Activated B cell treated with CpG ODN at 0.5 μM for 24 hours (primary cell): ENCODE results near the gene TBXA2R. TPM values are rescaled to one million over a fixed set of nuclear protein-coding genes. Genes with fewer than 3 reads are reported as not detected.

Experiments used
- ATAC-seq: fragments of 200-7000 bp; cut with Tn5 transposase; one replicate; pipeline ENCODE4 v1.10.0; 2021; ENCODE audit warnings: low read depth, mild to moderate bottlenecking, moderate library complexity
- CTCF ChIA-PET: fragments of 350-600 bp; sonication (Branson Sonifier 250); formaldehyde crosslinking; loops from one replicate; lab custom pipeline; 2021; ENCODE audit warnings: antibody characterized with exemption; lab: Charles Lee
- POLR2A ChIA-PET: fragments of 350-600 bp; sonication (Branson Sonifier 250); formaldehyde crosslinking; loops from one replicate; lab custom pipeline; 2021; ENCODE audit warnings: antibody characterized with exemption; lab: Charles Lee
- DNase-seq: peaks from one replicate; pipeline ENCODE4 v3.0.0; 2022
- H3K27ac Mint-ChIP-seq: one replicate; pipeline ENCODE4 v1.8.0; 2020; ENCODE audit warnings: mixed read lengths
- H3K27me3 Mint-ChIP-seq: one replicate; pipeline ENCODE4 v1.8.0; 2021; ENCODE audit warnings: mixed read lengths
- H3K36me3 Mint-ChIP-seq: one replicate; pipeline ENCODE4 v1.8.0; 2021; ENCODE audit warnings: low read depth, mixed read lengths
- H3K4me1 Mint-ChIP-seq: one replicate; pipeline ENCODE4 v1.8.0; 2021; ENCODE audit warnings: mixed read lengths
- H3K4me3 Mint-ChIP-seq: one replicate; pipeline ENCODE4 v1.8.0; 2020; ENCODE audit warnings: mild to moderate bottlenecking, mixed read lengths
- H3K9me3 Mint-ChIP-seq: one replicate; pipeline ENCODE4 v1.8.0; 2020; ENCODE audit warnings: mixed read lengths
- intact Hi-C: fragments of 100-400 bp; cut with micrococcal nuclease; formaldehyde crosslinking; loops from one replicate; pipeline ENCODE4 v1.15.1; 2024
- total RNA-seq: library from RNA; stranded (reverse); gene quantifications from 2 replicates; pipeline ENCODE4 v1.2.3, GENCODE V29; 2022
- TF ChIP-seq, protein P1 (sequence below): fragments of 200-600 bp; IDR thresholded peaks from one replicate; pipeline ENCODE4 v1.8.0; 2022; ENCODE audit warnings: antibody characterized with exemption, mild to moderate bottlenecking

The TBXA2R gene
- total RNA-seq, 1 donor from 2014 or later = 0.47 TPM

DNA sequence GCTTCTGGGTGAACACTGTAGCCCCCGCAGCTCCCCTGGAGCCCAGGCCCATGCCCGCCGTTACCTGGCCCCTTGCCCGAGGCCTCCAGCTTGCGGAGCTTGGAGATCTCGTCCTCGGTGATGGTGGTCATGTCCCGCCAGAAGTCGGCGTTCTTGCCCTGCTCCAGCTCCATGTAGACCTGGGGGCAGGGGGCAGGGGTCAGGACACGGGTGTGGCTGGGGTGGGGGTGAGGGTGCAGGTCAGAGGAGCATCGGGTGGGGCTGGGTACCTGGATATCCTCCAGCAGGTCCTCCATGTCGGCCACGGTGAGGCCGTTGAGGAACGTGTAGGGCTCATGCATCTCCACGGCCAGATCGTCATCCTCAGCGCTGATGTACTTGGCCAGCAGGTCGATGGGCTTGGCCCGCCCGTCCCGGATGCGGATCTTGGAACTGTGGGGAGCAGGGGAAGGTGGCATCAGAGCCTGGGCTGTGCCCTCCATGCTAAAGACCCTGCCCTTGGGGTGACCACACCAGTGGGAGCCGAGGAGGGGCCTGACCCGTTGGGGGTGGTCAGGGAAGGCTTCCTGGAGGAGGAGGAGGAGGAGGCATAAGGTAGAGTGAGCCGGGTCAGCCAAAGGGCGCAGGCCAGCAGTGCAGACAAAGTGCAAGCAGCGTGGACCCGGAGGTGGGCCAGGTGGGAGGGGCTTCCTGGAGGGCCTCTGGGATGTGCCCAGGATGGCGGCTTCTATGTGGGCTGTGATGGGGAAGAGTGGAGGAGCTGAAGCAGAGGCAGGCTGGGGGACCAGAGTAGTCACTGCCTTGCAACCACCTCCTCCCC lies 12.3 kb upstream of the TBXA2R start:
- DNase-seq (no peak), ATAC-seq (no peak)
- TF ChIP-seq, protein P1, sequence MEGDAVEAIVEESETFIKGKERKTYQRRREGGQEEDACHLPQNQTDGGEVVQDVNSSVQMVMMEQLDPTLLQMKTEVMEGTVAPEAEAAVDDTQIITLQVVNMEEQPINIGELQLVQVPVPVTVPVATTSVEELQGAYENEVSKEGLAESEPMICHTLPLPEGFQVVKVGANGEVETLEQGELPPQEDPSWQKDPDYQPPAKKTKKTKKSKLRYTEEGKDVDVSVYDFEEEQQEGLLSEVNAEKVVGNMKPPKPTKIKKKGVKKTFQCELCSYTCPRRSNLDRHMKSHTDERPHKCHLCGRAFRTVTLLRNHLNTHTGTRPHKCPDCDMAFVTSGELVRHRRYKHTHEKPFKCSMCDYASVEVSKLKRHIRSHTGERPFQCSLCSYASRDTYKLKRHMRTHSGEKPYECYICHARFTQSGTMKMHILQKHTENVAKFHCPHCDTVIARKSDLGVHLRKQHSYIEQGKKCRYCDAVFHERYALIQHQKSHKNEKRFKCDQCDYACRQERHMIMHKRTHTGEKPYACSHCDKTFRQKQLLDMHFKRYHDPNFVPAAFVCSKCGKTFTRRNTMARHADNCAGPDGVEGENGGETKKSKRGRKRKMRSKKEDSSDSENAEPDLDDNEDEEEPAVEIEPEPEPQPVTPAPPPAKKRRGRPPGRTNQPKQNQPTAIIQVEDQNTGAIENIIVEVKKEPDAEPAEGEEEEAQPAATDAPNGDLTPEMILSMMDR = no peak
- intact Hi-C loops = loop anchor here (1.0 kb wide), 2 partner anchors 33 to 74 kb away; no protein-coding TSS in a partner anchor
- CTCF ChIA-PET = interaction anchor here (0.7 to 1.0 kb wide), 2 partner anchors 9 to 34 kb away, joined by 3 read pairs; partner anchors contain the start of gene GIPC3
- Mint-ChIP-seq H3K36me3 (peaks cover 41% of the 10 kb centered on the region), H3K27me3 (no peaks in the 10 kb centered on the region), H3K4me1 (peaks cover 15% of the 10 kb centered on the region), H3K27ac (no peak overlapping the region), H3K9me3 (no peaks in the 10 kb centered on the region), H3K4me3 (no peak overlapping the region)
- POLR2A ChIA-PET = interaction anchor here (0.6 kb wide), 1 partner anchor 19 kb away, joined by 4 read pairs; no protein-coding TSS in a partner anchor

DNA sequence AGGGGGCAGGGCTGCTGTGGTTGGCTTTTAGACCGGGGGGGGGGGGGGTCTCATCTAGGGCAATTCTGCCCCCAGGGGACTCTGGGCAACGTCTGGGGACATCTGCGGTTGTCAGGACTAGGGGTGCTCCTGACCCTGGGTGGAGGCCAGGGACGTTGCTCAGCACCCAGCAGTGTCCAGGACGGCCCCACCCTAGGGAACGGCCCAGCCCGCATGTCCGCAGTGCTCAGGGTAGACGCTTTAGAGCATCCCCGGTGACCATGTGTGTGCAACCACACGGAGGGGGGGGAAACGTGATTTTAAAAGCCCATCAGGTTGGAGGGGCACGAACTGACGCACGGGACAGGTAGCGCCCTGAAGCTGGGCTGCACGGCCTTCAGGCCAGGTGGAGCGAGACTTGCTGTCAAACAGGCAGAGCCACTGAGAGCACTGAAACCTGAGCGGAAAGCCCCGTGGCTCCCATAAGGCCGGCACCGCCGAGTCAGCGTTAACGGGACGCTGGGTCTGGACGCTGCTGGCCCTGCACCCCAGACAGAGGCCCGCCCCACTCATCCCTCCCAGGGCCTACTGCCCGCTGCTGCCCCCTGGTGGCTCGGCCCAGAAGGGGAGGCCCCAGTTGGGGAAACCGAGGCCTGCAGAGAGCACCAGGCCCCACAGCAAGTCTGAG lies 11.6 kb upstream of the TBXA2R start:
- intact Hi-C loops = loop anchor here (1.0 kb wide), 2 partner anchors 32 to 73 kb away; no protein-coding TSS in a partner anchor
- H3K4me1 Mint-ChIP-seq = peaks cover 14% of the 10 kb centered on the region
- CTCF ChIA-PET = interaction anchor here (0.7 to 1.8 kb wide), 3 partner anchors 9 to 73 kb away, joined by 3 to 9 read pairs (median 3); partner anchors contain the start of gene GIPC3
- peak; percentile 65 for DNase-seq
- no peaks in the 10 kb centered on the region for H3K9me3 Mint-ChIP-seq
- ATAC-seq = peak; percentile 81
- TF ChIP-seq, protein P1 = peak; percentile 34
- H3K4me3 Mint-ChIP-seq = no peak overlapping the region
- POLR2A ChIA-PET = interaction anchor here (0.6 kb wide), 1 partner anchor 18 kb away, joined by 4 read pairs; no protein-coding TSS in a partner anchor
- no peaks in the 10 kb centered on the region for H3K27me3 Mint-ChIP-seq
- H3K36me3 Mint-ChIP-seq = peaks cover 45% of the 10 kb centered on the region
- H3K27ac Mint-ChIP-seq = no peak overlapping the region

GRCh38 chr19:3617463-3617862 lies 10.8 kb upstream of the TBXA2R start:
- no peak overlapping the region for H3K4me3 Mint-ChIP-seq
- TF ChIP-seq, protein P1 = no peak
- POLR2A ChIA-PET = no interaction called here
- no peak for DNase-seq
- peaks cover 14% of the 10 kb centered on the region for H3K4me1 Mint-ChIP-seq
- intact Hi-C loops = no loop called here
- H3K27ac Mint-ChIP-seq = no peak overlapping the region
- no peaks in the 10 kb centered on the region for H3K27me3 Mint-ChIP-seq
- H3K9me3 Mint-ChIP-seq = no peaks in the 10 kb centered on the region
- no peak for ATAC-seq
- CTCF ChIA-PET = interaction anchor here (1.8 kb wide), 1 partner anchor 72 kb away, joined by 9 read pairs; no protein-coding TSS in a partner anchor
- peaks cover 43% of the 10 kb centered on the region for H3K36me3 Mint-ChIP-seq

DNA sequence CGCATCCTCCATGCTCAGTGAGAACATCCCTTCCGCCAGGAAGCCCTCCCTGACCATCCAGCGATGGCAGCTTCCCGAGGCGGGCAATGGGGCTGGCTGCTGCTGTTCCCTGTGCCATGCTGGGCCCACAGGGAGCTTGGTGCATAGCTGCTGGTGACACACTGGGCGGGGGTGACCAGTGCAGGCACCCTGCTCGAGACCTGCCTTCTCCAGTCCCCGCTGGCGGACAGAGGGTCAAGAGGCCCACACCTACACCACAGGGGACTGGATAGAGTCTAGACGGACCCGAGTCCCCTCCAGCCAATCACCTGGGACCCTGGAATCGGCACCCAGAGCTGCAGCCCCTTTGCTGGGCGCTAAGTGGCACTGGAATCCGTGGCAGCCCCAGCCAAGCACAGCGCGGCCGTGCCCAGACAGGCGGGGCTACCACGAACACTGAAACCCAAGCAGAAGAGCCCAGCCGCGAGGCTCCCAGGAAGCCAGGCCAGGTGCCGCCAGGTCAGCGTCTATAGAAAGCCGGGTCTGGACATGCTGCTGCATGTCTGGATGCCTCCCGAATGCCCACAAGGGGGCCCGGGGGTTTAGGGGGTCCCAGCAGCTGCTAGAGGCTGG lies 9.0 kb upstream of the TBXA2R start:
- CTCF ChIA-PET = no interaction called here
- POLR2A ChIA-PET = interaction anchor here (0.6 kb wide), 1 partner anchor 73 kb away, joined by 10 read pairs; no protein-coding TSS in a partner anchor
- intact Hi-C loops = no loop called here
- H3K36me3 Mint-ChIP-seq = peaks cover 38% of the 10 kb centered on the region
- no peaks in the 10 kb centered on the region for H3K9me3 Mint-ChIP-seq
- no peak for ATAC-seq
- no peaks in the 10 kb centered on the region for H3K27me3 Mint-ChIP-seq
- peaks cover 14% of the 10 kb centered on the region for H3K4me1 Mint-ChIP-seq
- TF ChIP-seq, protein P1 = no peak
- no peak for DNase-seq
- H3K27ac Mint-ChIP-seq = no peak overlapping the region
- H3K4me3 Mint-ChIP-seq = no peak overlapping the region
